Activated CD8-positive, alpha-beta memory T cell treated with anti-CD3 and anti-CD28 coated beads for 1 hour (primary cell): ENCODE results near the gene IRGC.
"Not testable (repeated sequence)": the region's sequence is repeated elsewhere in the genome, so short reads cannot be mapped to it uniquely, and the experiment has no call there.

Source experiments
- DNase-seq, 2 donors: peaks; one replicate each; pipeline ENCODE4 v3.0.0-alpha.2; 2020; ENCODE audit warnings: low read depth in 1 of 2; ENCODE audit errors: extremely low read depth in 1 of 2

Gene IRGC

DNA sequence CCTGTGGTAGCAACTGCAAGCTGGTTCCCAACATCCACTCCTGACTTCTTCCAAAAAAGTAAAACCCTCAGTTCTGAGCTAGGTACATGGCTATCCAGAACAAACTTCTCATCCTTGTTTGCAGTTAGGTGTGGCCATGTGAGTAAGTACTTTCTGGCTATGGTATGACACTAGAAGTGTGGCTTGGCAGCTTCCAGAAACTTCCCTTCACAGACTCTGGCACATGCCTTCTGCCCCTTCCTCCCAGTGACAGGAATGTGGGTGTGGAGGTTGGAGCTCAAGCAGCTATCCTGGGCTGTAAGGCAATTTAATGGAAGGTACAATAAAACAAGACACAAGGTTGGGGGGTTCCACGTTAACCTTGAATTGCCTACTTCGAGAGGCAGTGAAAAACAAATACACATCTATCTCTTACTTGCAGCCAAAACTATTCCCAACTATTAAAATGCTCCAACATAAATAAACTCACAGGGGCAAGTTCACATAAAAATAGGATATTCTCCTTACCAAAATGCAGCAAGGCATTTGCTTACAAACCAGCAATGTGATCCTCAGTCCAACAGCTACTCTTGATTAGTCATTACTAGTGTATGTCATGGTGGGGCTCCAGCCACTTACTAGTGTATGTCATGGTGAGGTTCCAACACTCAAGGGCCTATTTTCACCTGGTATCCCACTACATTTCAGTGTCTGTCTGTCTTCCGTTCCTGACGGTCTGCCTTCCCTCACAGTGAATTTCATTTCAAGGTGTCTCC lies 35.8 kb downstream of the IRGC start:
- no peak for DNase-seq

DNA sequence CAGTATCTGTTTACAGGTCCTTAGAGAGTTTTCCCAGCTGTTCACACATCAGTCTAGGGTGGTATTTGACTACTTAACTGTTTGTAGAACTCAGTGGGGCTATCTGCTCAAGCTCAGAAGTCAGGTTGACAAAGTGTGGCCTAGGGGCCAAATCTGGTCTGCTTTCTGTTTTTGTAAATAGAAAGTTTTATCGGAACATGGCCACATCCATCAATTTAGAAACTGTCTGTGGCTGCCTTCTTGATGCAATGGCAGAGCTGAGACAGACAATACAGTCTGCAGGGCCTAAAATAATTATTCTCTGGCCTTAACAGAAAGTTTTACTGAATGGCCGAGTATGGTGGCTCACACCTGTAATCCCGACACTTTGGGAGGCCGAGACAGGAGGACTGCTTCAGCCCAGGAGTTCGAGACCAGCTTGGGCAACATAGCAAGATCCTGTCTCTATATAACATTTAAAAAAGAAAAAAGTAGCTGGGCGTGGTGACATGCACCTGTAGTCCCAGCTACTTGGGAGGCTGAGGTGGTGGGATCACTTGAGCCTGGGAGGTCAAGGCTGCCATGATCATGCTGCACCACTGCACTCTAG lies 36.5 kb downstream of the IRGC start:
- DNase-seq: no peak

DNA sequence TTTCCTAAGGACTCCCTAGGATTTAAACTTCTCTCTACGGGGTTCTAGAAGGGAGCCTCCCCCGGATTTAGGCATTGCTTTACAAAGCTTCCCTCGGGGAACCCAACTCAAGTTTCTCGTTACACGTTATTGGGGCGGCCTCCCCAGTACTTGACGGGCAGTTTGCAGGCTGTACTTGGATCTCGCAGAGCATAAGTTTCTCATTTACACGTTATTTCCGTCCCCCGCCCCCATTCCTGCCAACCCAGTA lies 38.3 kb downstream of the IRGC start:
- no peak for DNase-seq

DNA sequence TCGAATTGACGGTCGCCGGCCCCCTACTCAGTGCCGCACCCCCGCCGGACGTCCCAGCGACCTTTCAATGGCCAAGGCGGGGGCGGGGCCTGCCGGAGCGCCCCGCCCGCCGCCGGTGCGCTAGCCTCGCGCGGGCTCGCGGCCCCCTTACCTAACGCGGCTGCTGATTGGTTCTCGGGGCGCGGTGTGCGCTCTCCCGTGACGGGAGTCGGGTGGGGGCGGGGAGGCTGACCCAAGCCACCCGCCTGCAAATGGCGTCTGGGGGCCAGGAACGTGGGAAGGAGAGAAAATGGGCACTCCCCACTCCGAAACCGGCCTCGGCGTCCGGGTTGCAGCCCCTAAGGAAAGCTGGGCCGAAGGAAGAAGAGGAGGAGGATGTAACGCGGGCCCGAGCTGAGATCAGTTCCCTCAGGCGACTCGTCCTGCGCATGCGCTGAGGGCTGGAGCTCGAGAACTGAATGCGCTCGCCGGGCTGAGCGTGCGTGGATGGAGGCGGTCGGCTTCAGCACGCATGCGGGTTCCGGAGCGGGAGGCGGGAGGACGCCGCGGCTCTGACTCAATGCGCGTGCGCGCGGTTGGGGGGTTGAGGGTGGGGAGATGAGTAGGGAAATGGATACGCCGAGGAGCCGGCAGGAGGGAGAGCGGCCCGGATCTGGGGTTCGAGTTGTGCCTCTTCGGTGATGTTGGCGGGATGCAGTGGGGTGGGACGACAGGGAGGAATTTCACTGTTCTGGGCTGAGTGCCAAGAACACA lies 38.8 kb downstream of the IRGC start, which contains the start of gene SMG9:
TSS of gene SMG9 (minus strand) at position 460 of the 753 bp plus-strand sequence. CDS start 4,221 bp downstream, outside the sequence.
- DNase-seq: peak; percentile 95 to 99

DNA sequence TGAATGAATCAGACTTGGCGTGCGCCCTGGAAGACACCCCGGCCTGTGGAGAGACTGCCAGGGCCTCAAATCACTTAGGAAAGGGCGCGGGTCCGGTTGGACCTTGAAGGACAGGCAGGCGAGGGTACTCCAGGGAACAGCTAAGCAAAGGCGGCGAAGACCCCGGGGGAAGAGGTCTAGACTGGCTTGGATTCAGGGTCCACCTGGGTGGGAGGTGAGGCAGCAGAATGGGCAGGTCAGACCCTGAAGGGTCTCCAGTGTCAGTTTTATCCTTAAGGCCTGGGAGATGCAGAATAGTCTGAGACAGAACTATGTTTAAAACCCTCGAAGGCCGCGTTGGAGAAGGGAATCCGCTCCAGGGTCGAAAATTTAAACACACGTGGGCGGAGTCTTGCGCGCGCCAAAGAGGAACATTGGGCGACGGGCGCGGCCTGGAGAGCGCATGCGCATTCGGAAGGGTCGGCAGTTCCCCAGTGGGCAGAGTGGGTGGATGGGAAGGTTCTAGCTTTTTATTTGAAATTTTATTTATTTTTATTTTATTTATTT lies 39.5 kb downstream of the IRGC start:
- DNase-seq: peak; percentile 24 to 61

GRCh38 chr19:43759515-43759914 lies 43.6 kb downstream of the IRGC start:
- no peak for DNase-seq

DNA sequence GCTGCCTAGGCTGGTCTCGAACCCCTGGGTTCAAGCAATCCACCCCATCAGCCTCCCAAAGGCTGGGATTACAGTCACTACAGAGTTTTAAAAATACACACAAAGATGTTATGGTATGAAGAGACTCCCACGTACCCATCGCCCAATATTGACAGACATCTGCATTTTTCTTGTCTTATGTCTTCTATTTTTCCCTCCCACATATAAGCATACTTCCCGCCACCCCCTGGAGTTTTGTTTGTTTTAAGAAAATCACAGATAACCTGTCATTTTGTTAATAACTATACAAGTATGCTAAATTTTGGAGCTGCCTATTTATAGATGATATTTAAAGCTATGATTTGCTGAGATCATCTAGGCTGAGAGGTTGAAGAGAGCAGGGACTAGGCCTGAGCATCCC lies 45.1 kb downstream of the IRGC start:
- no peak for DNase-seq

- no peak for DNase-seq
Observed at GRCh38 chr19:43762814-43763213, 46.9 kb downstream of the IRGC start.

DNA sequence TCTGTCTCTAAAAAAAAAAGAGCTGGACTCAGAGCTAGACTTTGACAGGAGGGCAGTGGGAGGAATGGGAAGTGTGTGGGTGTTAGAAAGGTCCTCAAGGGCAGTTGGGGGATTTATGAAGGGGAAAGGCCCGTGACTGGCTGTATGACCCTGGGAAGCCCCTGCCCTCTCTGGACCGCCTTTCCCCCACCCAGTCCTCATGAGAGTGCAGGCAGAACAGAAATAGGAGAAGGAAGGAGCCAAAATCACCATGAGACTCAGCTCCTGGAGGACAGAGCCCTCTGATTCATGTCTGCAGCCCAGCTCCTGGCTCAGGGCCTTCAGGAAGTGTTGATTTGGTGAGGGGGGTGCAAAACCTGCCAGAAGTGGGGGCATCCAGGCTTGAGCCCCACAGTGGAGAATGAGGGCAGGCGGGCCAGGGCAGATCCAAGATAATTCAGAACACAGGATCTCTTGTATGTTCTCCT lies 47.6 kb downstream of the IRGC start:
- DNase-seq: no peak

DNA sequence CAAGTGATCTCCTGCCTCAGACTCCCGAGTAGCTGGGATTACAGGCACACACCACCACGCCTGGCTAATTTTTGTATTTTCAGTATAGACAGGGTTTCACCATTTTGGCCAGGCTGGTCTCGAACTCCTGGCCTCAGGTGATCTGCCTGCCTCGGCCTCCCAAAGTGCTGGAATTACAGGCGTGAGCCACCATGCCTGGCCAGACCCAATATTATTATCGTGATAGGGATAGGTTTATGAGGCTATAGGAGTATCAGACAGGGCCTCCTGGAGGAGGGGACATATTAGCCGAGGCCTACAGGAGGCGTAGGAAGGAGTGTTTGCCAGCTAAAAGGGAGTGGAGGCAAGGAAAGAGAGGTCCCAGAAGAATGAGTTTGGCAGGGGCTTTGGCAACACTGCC lies 48.8 kb downstream of the IRGC start:
- DNase-seq: not testable (repeated sequence)

DNA sequence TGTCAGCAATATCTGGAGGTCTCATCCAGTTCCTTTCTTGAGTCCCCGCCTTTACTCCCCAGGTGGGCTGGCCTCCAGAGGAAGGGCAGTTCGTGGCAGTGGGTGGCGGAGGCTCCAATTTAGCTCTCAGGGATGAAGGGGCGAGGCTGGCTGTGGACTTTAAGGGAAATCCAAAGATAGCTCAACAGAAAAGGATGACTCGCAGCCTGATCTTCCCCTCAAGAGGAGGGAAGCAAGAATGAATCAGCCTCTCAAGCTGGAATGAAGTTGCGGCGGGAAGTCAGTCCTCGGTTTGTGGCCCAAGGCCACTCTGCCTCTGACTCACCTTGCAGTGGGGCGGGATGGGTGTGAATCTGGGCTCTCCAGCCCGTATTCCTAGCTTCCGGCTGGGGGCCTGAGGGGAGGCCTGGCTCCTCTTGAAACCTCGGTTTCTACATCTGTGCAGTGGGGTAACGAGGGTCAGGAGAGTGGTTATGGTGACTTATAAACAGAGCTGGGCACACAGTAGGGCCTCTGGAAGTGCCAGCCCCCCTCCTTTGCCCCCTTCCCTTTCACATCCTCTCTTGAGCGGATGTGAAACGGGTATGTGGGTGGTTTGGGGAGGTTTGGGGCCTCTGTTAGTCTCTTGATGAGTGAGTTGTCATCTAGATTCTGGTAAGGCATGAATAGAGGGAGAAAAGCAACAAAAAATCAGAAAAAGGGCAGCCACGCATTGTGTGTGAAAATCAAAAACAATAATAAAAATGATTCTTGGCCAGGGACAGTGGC lies 49.4 kb downstream of the IRGC start:
- peak; percentile 29 to 49 for DNase-seq

DNA sequence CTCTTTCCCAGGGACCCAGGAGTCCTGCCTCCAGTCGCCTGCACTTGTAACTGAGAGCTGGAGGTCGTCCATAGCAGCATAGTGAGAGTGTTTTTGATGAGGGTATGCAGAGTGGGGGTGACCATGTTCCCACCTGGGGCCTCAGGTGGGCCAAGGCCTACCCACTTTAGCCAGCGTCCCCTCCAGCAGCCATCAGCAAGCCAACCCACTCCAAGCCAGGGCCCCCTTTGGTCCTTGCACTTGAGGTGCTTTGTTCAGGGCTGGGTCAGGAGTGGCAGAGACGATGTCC lies 50.8 kb downstream of the IRGC start:
- no peak for DNase-seq

DNA sequence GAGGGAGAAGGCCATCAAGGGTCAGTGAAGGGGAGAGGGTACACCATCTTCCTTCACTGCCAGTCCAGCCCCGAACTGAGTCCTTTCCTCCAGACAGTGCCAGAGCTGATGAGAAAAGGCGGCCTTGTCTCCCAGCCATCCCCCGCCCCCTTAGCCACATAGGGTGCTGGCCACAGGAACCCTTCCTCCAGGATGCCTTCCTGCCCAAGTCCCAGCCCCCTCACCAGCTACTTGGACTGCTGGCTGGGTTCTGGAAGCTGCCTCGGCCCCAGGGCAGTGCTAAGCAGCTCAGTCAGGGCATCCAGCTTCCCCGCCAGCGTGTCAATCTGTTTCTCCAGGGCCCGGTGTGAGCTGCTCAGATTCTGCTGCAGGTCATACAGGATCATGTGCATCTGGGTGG lies 51.4 kb downstream of the IRGC start:
- no peak for DNase-seq

- DNase-seq: no peak
Observed at GRCh38 chr19:43767818-43768217, 51.9 kb downstream of the IRGC start.

- DNase-seq: no peak
Observed at GRCh38 chr19:43768273-43769050, 52.6 kb downstream of the IRGC start.

- no peak for DNase-seq
Observed at GRCh38 chr19:43769256-43769655, 53.4 kb downstream of the IRGC start.
